Hindlimb muscle (tissue), 1 donor: ENCODE results near the gene VWA5B1. TPM values are rescaled to one million over a fixed set of nuclear protein-coding genes. Genes with fewer than 3 reads are reported as not detected.
"Not testable (repeated sequence)": the region's sequence is repeated elsewhere in the genome, so short reads cannot be mapped to it uniquely, and the experiment has no call there.

Experiments
- DNase-seq: peaks from one replicate; pipeline ENCODE4 v3.0.0-alpha.2; 2013
- polyA plus RNA-seq: library from polyadenylated mRNA; unstranded; fragments of 120-200 nt; gene quantifications from one replicate; pipeline ENCODE4 v1.2.1, GENCODE V29; 2013; ENCODE audit not compliant: insufficient read length

VWA5B1 gene, protein sequence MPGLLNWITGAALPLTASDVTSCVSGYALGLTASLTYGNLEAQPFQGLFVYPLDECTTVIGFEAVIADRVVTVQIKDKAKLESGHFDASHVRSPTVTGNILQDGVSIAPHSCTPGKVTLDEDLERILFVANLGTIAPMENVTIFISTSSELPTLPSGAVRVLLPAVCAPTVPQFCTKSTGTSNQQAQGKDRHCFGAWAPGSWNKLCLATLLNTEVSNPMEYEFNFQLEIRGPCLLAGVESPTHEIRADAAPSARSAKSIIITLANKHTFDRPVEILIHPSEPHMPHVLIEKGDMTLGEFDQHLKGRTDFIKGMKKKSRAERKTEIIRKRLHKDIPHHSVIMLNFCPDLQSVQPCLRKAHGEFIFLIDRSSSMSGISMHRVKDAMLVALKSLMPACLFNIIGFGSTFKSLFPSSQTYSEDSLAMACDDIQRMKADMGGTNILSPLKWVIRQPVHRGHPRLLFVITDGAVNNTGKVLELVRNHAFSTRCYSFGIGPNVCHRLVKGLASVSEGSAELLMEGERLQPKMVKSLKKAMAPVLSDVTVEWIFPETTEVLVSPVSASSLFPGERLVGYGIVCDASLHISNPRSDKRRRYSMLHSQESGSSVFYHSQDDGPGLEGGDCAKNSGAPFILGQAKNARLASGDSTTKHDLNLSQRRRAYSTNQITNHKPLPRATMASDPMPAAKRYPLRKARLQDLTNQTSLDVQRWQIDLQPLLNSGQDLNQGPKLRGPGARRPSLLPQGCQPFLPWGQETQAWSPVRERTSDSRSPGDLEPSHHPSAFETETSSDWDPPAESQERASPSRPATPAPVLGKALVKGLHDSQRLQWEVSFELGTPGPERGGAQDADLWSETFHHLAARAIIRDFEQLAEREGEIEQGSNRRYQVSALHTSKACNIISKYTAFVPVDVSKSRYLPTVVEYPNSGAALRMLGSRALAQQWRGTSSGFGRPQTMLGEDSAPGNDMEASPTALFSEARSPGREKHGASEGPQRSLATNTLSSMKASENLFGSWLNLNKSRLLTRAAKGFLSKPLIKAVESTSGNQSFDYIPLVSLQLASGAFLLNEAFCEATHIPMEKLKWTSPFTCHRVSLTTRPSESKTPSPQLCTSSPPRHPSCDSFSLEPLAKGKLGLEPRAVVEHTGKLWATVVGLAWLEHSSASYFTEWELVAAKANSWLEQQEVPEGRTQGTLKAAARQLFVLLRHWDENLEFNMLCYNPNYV
- 0.15 TPM for polyA plus RNA-seq

DNA sequence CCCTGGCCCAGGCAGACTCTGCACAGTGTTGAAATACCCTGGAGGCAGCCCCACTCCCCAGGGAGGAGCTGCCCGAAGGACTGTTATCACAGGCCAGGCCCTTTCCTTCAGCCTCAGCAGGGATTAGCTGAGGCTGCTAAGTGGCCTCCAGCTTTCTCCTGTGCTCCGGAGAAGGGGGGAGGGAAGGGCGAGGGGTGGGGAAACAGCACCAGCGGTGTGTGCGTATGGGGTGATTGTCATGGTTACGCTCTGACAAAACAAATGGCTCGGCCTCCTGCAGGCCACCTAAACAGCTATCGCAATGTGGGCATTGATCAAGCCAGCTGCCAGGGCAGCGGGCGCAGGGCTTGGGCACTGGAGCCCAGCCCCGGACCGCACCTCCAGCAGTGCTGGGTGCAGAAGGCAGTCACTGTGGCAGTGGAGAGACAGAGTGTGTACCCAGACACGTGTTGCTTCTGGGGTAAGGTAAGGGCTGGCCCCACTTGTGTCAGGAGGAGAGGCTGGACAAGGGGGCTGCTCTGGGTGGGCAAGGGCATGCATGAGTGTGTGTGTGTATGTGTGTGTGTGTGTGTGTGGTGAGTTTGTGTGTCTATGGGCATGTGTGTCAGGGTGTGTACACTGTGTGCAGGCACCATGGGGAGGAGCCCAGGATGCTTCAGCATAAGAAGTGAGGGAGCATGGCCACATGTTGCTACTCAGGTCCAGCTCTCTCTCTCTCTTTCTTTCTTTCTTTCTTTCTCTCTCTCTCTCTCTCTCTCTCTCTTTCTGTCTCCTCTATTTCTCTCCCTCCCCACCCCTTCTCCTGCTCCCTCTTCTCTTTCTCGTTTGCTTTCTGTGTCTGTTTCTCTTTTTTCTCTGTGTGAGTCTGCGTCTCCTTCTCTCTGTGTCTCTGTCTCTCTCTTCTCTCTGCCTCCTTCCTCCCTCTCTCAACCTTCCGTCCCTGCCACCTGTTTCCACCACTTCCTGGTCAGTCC, at the start of gene VWA5B1:
TSS of gene VWA5B1 (plus strand) at position 252 of the 974 bp plus-strand sequence. CDS start 19,727 bp downstream, outside the sequence.
- DNase-seq, result no peak

DNA sequence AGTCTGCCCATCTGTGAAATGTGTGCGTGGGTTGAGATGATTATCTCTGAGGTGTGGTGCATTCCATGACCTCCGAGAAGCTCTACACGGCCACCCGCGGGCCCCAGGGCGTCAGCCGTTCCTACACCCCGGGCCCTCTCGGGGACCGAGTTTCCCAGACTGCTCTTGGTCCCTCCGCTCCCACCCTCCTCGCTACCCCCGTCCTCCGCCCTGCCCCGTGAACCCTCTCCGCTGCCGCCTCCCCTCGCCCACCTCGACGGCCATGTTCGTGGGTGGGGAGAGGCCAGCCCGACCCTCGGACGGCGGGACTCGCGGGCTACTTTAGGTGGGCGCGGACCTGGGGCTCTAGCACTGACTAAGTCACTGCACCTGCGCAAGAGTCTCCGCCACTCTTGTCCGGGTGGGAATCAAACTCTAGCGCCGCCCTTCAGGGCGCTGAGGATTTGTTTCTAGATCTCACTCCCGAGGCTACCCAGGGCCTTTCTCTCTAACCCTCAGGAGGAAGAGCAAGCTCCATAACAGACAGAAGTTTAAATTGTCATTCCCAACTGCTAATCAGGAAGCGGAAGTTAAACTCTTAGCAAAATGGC, 47.7 kb upstream of the VWA5B1 start:
- DNase-seq, result no peak

DNA sequence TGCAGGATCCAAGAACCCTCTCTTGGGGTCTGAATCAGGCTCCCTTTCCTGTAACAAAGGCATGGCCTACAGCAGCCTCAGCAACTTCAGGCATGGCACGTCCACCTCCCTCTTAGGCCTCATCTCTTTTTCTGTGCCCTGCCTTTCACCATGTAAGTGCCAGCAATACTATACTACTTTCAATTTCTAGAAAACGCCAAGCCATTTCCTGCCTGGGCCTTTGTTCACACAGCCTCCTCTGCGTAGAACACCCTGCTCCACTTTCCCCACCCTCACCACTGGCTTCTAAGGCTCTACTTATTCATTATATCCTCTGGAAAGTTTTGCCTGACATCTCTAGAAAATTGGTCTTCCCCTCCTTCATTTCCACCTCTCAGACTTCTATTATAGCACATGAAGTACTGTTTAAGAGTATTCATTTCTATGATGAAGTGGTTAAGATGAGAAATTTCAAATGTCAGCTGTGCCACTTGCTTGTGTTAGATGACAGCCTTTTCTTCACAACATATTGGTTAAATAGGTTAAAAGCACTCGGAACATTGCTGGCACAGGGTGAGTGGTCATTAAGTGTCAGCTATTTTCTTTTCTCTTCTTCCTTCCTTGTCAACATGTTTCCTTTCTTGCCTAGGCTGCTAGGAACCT, 41.6 kb upstream of the VWA5B1 start:
- DNase-seq, result no peak

GRCh38 chr1:20250340-20250989, 40.2 kb upstream of the VWA5B1 start:
- no peak for DNase-seq

DNA sequence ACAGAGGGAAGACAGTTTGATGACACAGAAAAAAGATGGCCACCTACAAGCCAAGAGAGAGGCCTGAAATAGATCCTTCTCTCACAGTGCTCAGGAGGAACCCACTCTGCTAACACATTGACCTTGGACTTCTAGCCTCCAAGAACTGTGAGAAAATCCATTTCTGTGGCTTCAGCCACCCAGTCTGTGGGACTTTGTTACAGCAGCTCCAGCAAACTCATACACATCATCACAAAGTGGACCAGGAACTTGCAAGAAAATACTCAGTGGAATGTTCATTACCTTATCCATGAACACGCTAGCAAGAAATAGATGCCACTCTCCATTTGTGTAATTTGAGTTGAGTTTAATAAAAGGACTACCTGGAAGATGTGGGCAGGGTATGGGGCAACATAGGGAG, 38.1 kb upstream of the VWA5B1 start:
- no peak for DNase-seq

GRCh38 chr1:20255666-20256065, 35.0 kb upstream of the VWA5B1 start:
- no peak for DNase-seq

DNA sequence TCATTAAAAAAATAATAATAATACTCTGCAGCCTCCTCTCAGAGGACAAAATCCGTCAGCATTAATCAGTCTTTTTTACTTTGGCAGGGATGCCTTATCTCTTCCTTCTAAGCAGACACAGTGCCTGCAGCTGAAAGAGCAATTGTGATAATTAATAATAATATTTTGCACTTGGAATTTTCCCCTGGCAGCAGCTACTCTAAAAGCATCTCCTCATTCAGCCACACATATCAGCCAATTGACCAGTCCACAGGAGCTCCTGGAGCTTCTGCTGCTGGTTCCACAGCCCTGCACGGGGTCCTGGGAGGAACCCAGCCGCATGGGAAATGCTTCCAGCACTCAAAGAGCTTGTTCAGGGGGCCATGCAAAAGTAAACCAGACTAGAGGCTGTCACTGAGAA, 31.0 kb upstream of the VWA5B1 start:
- DNase-seq, result no peak

DNA sequence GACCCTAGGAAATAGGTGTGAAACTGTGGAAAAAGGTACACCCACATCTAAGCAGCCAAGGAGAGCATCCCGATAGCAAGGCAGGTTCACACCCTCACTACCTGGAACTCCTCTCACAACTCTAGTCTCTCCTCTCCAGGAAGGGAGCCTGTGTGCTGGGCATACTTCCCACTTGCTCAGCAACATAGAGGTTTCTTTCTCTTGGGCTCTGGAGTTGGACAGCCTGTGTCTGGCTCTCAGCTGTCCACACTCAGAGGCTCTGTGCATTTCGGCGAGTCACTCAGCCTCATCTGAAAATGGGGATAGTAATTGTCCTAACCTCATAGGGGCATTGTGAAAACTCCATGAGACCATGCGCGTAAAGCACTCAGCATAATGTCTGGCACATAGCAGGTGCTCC, 29.6 kb upstream of the VWA5B1 start:
- no peak for DNase-seq

GRCh38 chr1:20262810-20263534, 27.7 kb upstream of the VWA5B1 start:
- DNase-seq, result no peak

DNA sequence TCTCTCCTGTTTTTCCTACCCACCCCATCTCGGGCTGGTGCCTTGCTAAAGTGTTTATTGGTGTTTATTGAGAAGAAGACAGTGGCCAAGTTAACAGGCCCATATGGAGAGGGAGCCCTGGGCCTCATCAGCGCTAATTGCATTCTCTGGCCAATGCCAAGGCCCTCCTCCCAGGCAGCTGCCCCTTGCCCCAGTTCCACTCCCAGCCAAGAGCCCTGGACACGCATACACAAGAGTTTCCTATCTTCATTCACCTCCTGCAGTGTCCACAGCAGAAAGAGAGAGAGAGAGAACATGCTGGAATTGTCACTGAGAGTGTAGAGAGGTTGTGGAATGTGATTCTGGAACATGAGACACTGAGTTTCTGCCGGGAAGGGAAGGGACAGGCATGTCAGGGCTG, 25.4 kb upstream of the VWA5B1 start:
- DNase-seq, result no peak

DNA sequence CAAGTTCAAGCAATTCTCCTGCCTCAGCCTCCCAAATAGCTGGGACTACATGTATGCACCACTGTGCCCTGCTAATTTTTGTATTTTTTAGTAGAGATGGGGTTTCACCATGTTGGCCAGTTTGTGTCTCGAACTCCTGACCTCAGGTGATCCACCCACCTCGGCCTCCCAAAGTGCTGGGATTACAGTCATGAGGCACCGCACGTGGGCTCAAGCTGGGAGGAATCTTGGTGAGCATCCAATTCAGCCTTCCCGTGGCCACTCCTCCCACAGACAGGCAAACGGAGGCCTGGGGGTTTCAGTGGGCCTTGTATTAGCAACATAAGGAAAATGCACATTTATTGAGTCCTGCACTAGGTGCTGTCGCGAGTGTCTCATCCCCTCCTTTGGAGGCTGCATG, 24.5 kb upstream of the VWA5B1 start:
- no peak for DNase-seq

GRCh38 chr1:20266642-20267041, 24.0 kb upstream of the VWA5B1 start:
- no peak for DNase-seq

GRCh38 chr1:20271498-20272400, 18.9 kb upstream of the VWA5B1 start:
- DNase-seq, result no peak

- DNase-seq, result not testable (repeated sequence)
Observed at GRCh38 chr1:20273716-20274115, 17.0 kb upstream of the VWA5B1 start.

DNA sequence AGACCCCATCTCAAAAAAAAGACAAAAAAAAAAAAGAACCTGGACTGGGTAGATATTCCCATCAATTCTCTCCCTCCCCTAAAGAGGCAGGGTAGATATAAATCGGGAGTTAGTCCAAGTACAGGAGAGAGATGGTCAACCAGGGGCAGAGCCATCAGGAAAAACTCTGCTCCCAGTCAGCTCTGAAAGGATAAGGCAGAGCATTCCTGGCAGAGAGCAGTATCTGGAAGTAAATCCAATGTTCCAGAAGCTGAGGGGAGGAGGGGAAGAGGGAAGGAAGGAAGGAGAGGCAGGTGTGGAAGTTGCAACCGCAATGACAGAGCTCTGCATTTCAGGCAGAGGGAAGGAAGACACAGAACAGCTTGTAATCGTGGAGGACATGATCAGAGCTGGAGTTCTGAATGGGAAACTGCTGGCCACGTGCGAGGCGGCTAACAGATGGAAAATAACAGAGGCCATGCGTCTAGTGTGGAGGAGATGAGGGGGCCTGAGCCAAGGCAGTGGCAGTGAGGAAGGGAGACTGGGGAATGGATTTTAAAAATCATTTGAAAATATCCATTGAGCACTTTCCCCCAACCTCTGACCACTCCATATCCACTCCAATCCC, 15.3 kb upstream of the VWA5B1 start:
- no peak for DNase-seq

- DNase-seq, result no peak
Observed at GRCh38 chr1:20276485-20277159, 14.1 kb upstream of the VWA5B1 start.

DNA sequence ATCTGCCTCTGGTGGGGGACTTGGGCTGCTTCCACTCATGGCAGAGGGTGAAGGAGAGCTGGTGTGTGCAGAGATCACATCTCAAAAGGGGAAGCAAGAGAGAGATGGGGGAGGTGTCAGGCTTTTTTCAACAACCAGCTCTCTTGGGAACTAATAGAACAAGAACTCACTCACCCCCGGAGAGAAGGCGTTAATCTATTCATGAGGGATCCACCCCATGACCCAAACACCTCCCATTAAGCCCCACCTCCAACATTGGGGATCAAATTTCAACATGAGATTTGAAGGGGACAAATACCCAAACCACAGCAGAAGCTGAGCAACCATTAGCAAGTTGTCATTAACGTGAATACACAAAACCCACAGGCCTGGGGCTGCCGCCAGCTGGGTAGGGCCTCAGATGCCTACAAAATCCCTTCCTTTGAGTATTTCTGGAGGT, 12.0 kb upstream of the VWA5B1 start:
- DNase-seq, result no peak
